ENCODE measurements around the gene MEGF6. TPM values are rescaled to one million over a fixed set of nuclear protein-coding genes. Genes with fewer than 3 reads are reported as not detected.

Gene MEGF6
- total and polyA plus RNA-seq, 12 donors: 1.8 to 14.1 (median 7.0) TPM

DNA sequence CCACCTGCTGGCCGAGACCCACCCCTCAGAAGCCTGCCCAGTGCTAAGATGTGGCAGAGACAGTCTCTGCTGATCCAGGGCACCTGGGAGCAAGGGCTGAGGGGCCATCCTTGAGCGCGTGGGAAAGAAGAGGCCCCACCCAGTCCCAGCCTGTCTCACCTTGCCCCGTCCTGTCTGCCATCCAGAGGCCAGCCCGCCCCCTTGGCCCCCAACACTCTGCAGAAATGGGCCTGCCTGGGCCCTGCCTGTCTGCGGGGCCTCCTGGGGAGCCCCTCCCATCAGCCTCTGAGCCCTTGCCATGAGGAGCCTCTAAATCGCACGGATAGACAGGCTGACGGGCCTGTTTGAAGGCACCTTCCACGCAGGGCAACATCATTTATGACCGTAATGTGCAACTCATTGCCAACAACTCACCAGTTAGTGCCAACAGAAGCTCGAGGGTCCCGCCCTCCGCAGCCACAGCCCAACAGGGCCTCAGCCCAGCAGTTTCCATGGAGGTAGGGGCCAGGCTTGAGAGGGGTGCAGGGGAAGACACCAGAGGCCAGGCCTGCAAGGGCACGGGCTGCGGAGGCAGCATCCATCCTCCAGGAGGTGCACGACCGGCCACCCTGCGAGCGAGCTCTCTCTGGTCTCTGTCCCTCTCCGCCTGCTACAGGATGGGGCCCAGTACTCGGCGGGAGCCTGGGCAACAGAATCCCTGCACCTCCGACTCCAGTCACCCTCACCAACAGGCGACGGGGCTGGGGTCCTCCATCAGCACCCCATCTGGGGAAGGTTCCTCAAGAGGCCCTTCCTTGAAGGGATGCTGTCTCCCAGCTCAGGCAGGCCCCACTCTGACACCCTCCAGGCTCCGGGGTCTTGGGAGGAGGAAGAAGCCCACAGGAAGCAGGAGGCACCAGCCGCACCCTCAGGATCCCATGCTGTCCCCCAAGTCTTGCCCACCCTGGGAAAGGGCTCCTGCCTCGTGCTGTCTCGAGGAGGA is 78.0 kb downstream of the MEGF6 start:
- 87 to 89% methylated on average over 30 of the region's 30 CpGs for WGBS, 2 donors
- TF ChIP-seq, protein P1, sequence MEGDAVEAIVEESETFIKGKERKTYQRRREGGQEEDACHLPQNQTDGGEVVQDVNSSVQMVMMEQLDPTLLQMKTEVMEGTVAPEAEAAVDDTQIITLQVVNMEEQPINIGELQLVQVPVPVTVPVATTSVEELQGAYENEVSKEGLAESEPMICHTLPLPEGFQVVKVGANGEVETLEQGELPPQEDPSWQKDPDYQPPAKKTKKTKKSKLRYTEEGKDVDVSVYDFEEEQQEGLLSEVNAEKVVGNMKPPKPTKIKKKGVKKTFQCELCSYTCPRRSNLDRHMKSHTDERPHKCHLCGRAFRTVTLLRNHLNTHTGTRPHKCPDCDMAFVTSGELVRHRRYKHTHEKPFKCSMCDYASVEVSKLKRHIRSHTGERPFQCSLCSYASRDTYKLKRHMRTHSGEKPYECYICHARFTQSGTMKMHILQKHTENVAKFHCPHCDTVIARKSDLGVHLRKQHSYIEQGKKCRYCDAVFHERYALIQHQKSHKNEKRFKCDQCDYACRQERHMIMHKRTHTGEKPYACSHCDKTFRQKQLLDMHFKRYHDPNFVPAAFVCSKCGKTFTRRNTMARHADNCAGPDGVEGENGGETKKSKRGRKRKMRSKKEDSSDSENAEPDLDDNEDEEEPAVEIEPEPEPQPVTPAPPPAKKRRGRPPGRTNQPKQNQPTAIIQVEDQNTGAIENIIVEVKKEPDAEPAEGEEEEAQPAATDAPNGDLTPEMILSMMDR (IDR thresholded peaks at IDR 0.05): no peak

DNA sequence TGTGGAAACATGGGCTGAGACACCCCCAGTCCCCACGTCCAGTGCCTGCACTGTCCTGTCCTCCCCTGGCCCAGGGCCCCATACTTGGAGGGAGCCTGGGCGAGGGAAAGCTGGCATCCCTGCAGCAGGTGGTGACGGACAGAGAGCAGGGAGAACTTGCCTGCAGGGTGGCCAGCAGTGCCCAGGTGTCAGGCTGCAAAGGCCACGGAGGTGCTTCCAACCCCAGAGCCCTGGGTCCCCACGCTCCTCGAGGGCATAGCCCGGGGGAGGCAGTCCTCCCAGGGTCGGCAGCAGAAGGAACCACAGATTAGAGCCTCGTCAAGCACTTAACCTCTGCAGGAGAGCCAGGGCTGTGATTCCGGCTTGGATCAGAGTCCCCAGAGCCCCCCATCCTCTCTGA is 79.4 kb downstream of the MEGF6 start:
- ATAC-seq: peak in 4 of 8 donors; percentile 3 to 24 (median 19)
- no peaks in the 10 kb centered on the region for H3K36me3 ChIP-seq
- no peaks in the 10 kb centered on the region for H3K9me3 ChIP-seq
- H3K4me1 ChIP-seq: peaks cover 15 to 30% (median 23%) of the 10 kb centered on the region in 9 donors
- intact Hi-C loops (cut with DNase I): no loop called here
- 42 to 57% methylated on average over 10 of the region's 10 CpGs for WGBS, 2 donors
- peak; percentile 25 to 44 for DNase-seq
- H3K4me3 ChIP-seq: peak overlapping the region in 8 of 10 donors; percentile 65 to 86 (median 71)
- TF ChIP-seq, protein P1 (IDR thresholded peaks at IDR 0.05): no peak
- H3K27me3 ChIP-seq: no peaks in the 10 kb centered on the region
- peak overlapping the region in 6 of 10 donors; percentile 11 to 88 (median 63) for H3K27ac ChIP-seq

More for the DNA sequence above, 78.0 kb downstream of the MEGF6 start:
- intact Hi-C loops (cut with DNase I): no loop called here
- H3K4me1 ChIP-seq: peaks cover 14 to 33% (median 23%) of the 10 kb centered on the region in 9 donors
- no peak for DNase-seq
- no peak overlapping the region for H3K27ac ChIP-seq
- no peak overlapping the region for H3K4me3 ChIP-seq
- no peaks in the 10 kb centered on the region for H3K9me3 ChIP-seq
- no peaks in the 10 kb centered on the region for H3K36me3 ChIP-seq
- no peaks in the 10 kb centered on the region for H3K27me3 ChIP-seq
- no peak for ATAC-seq

DNA sequence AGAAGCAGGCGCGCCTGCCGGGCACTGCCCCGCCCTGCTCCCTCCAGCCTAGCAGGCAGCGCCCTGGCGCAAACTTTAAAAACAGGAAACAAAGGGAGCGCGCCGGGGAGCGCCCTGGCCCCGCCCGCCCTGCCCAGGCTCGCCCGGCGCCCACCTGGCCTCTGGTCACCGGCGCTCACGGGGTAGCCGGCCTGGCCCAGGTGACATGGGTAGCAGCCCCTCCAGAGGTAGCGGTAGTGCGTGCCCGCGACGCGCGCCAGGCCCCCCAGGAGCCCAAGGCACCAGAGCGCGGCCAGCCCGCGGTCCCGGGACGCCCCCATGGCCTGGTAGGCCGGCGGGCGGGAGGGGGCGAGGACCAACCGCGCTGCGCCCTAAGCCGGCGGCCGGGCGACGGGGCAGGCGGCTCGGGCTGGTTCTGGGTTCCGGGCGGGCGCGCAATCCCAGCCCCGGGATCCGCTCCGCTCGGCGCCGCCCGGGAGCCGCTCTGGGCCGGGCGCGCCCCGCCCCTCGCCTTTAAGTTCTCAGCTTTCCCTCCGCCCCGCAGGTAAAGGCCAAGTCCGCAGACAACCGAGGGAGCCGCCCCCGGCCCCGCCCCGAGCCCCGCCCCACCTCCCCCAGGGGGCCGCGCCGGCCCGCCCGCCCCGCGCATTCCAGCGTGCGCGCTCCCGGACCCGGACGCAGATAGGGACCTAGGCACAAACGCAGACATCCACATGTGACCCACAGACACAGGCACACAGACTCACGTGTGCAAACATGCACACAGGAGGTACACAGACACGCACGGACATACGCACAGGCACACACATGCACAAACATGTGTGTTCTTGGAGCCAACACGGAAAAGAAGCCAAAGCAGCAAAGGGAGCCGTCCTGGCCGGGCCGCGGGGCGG is 80.1 kb downstream of the MEGF6 start:
- TF ChIP-seq, protein P1 (IDR thresholded peaks at IDR 0.05): no peak
- Histone ChIP-seq H3K36me3 (no peaks in the 10 kb centered on the region), H3K9me3 (no peaks in the 10 kb centered on the region), H3K27ac (peak overlapping the region; percentile 56 to 88 (median 78)), H3K27me3 (no peaks in the 10 kb centered on the region), H3K4me1 (peaks cover 15 to 30% (median 23%) of the 10 kb centered on the region in 9 donors), H3K4me3 (peak overlapping the region; percentile 3 to 86 (median 71))
- DNase-seq (peak; percentile 77 to 82), ATAC-seq (peak; percentile 64 to 90 (median 70))
- 1% methylated on average over 65 to 96 of the region's 96 CpGs for WGBS, 2 donors
- intact Hi-C loops (cut with DNase I): no loop called here
